Measurements from ENCODE around the gene UBE3B. TPM values are rescaled to one million over a fixed set of nuclear protein-coding genes. Genes with fewer than 3 reads are reported as not detected.

UBE3B gene
- total and polyA plus RNA-seq, 9 donors: 12.1 to 53.4 (median 33.2) TPM

DNA sequence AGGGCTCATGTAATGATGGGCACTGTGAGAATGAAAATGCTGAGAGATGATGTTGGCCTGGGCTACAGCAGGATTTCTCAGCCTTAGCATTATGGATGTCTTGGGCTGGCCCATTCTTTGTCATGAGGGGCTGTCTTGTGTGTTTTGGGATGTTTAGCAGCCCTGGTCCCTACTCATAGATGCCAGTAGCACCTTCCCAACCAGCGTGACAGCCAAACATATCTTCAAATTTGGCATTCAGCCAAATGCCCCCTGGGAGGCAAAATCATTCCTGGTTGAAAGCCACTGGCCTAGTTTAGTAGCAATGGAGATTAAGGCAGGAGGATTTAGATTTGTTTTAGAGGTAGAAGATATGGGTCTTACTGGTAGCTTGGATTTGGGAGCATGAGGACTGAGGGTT lies 26.6 kb downstream of the UBE3B start:
- Histone ChIP-seq H3K9me3 (no peaks in the 10 kb centered on the region), H3K4me1 (ENCODE audit: insufficient read depth) (no peaks in the 10 kb centered on the region), H3K27me3 (no peaks in the 10 kb centered on the region), H3K36me3 (no peaks in the 10 kb centered on the region), H3K4me3 (no peak overlapping the region), H3K27ac (no peak overlapping the region)
- TF ChIP-seq, protein P1, sequence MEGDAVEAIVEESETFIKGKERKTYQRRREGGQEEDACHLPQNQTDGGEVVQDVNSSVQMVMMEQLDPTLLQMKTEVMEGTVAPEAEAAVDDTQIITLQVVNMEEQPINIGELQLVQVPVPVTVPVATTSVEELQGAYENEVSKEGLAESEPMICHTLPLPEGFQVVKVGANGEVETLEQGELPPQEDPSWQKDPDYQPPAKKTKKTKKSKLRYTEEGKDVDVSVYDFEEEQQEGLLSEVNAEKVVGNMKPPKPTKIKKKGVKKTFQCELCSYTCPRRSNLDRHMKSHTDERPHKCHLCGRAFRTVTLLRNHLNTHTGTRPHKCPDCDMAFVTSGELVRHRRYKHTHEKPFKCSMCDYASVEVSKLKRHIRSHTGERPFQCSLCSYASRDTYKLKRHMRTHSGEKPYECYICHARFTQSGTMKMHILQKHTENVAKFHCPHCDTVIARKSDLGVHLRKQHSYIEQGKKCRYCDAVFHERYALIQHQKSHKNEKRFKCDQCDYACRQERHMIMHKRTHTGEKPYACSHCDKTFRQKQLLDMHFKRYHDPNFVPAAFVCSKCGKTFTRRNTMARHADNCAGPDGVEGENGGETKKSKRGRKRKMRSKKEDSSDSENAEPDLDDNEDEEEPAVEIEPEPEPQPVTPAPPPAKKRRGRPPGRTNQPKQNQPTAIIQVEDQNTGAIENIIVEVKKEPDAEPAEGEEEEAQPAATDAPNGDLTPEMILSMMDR (IDR thresholded peaks at IDR 0.05): no peak
- TF ChIP-seq POLR2A (IDR thresholded peaks at IDR 0.05) (no peak), EP300 (IDR thresholded peaks at IDR 0.05) (no peak)
- no peak for DNase-seq
- intact Hi-C loops (cut with DNase I): no loop called here
- WGBS, 3 donors: 43 to 71% (median 45%) methylated on average over 1 of the region's 1 CpG

DNA sequence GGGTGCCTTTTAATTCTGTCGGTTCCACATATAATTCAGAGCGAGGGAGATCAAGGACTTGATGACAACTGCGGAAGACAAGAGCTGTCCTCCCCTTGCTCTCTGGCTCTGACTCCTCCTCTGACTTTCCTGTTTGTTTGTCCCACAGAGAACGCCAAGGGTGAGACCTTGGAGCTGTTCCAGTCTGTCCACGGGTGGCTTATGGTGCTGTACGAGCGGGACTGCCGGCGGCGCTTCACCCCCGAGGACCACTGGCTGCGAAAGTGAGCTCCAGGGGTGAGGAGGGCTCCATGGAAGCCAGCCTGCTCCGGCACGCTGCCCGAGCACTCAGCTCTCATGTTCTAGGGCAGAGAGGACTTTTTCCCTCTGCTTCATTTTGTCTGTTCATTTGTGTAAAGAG lies 32.8 kb downstream of the UBE3B start:
- Histone ChIP-seq H3K9me3 (no peaks in the 10 kb centered on the region), H3K4me3 (no peak overlapping the region), H3K4me1 (ENCODE audit: insufficient read depth) (peaks cover 15% of the 10 kb centered on the region), H3K27me3 (no peaks in the 10 kb centered on the region), H3K36me3 (no peaks in the 10 kb centered on the region), H3K27ac (no peak overlapping the region)
- 31 to 53% (median 36%) methylated on average over 15 of the region's 15 CpGs for WGBS, 3 donors
- intact Hi-C loops (cut with DNase I): loop anchor here in 1 of 4 donors (10.0 kb wide), 2 partner anchors 205 to 255 kb away; partner anchors contain the start of gene FAM222A
- DNase-seq: peak in 3 of 5 donors; percentile 54 to 65 (median 54)
- no peak for TF ChIP-seq EP300 (IDR thresholded peaks at IDR 0.05)
- TF ChIP-seq, protein P1 (IDR thresholded peaks at IDR 0.05): no peak
- TF ChIP-seq POLR2A (IDR thresholded peaks at IDR 0.05): no peak

DNA sequence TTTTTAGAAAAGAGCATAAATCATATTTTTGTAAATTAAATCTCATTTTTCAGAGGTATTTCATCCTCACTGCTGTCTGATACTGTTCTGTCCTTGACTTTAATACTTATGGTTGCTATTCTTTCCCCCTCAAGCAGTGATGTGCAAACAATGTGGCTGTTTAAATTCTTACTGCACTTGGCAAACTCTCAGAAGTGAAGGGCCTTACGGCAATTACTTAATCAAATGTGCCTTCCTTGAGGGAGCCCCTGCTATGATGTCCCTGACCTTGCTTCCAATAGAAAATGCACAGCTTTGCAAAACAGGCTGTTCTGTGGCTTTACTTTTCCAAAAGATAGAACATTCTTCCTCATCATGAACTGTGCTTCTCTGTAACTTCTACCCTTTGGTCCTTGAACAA lies 35.2 kb downstream of the UBE3B start:
- Histone ChIP-seq H3K4me1 (ENCODE audit: insufficient read depth) (peaks cover 15% of the 10 kb centered on the region), H3K27ac (peak overlapping the region in 1 of 2 donors; percentile 10), H3K36me3 (no peaks in the 10 kb centered on the region), H3K27me3 (no peaks in the 10 kb centered on the region), H3K9me3 (no peaks in the 10 kb centered on the region), H3K4me3 (no peak overlapping the region)
- no peak for TF ChIP-seq EP300 (IDR thresholded peaks at IDR 0.05)
- TF ChIP-seq POLR2A (IDR thresholded peaks at IDR 0.05): no peak
- TF ChIP-seq, protein P1 (IDR thresholded peaks at IDR 0.05): no peak
- WGBS, 3 donors: 7 to 33% (median 19%) methylated on average over 1 of the region's 1 CpG
- peak in 1 of 5 donors; percentile 30 for DNase-seq
- intact Hi-C loops (cut with DNase I): loop anchor here in 1 of 4 donors (10.0 kb wide), 2 partner anchors 202 to 252 kb away; partner anchors contain the start of gene FAM222A

DNA sequence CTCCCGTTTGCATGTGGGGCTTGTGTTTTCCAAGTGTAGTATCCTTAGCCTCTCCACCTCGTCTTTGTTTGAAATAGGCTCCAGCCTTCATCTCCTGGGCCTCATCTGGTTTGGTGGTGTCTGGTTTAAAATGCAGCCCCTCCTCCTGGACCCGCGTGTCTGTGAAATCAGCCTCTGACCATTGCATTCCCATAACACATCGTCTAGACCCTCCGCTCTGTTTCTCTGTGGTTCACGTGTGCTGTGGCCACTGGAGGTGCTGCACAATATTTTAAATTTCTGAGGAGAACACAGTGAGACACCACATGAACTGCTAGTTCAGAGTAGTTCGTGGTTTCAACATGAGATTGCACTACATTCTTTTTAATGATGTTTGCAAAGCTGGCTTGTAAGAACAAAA lies 35.6 kb downstream of the UBE3B start:
- Histone ChIP-seq H3K36me3 (no peaks in the 10 kb centered on the region), H3K9me3 (no peaks in the 10 kb centered on the region), H3K4me1 (ENCODE audit: insufficient read depth) (peaks cover 15% of the 10 kb centered on the region), H3K27ac (peak overlapping the region in 1 of 2 donors; percentile 10), H3K27me3 (no peaks in the 10 kb centered on the region), H3K4me3 (no peak overlapping the region)
- TF ChIP-seq EP300 (IDR thresholded peaks at IDR 0.05): no peak
- TF ChIP-seq, protein P1 (IDR thresholded peaks at IDR 0.05): no peak
- no peak for TF ChIP-seq POLR2A (IDR thresholded peaks at IDR 0.05)
- WGBS, 3 donors: 9 to 27% (median 11%) methylated on average over 8 of the region's 8 CpGs
- intact Hi-C loops (cut with DNase I): loop anchor here in 1 of 4 donors (10.0 kb wide), 2 partner anchors 202 to 252 kb away; partner anchors contain the start of gene FAM222A
- no peak for DNase-seq
